Loucy (cell line): ENCODE measurements around the gene SATB2.

Experiments used
- H2AFZ ChIP-seq: fragments of 200-600 bp; sonication (generic); 2 replicates; pipeline ENCODE4 v1.6.0; 2016; ENCODE audit warnings: antibody characterized with exemption, mild to moderate bottlenecking, low read length, moderate library complexity
- H3F3A ChIP-seq: fragments of 200-600 bp; 2 replicates; pipeline ENCODE4 v1.6.0; 2016; ENCODE audit warnings: antibody characterized with exemption, low read depth, mild to moderate bottlenecking
- H3K27me3 ChIP-seq: fragments of 200-600 bp; sonication (generic); 2 replicates; pipeline ENCODE4 v1.6.1; 2014; ENCODE audit warnings: low read length, mild to moderate bottlenecking; ENCODE audit not compliant: insufficient read depth, poor library complexity, severe bottlenecking
- H3K36me3 ChIP-seq: fragments of 200-600 bp; sonication (generic); 2 replicates; pipeline ENCODE4 v1.6.1; 2016; ENCODE audit warnings: low read length; ENCODE audit not compliant: insufficient read depth
- H3K4me1 ChIP-seq: fragments of 200-600 bp; sonication (generic); 2 replicates; pipeline ENCODE4 v1.5.1; 2014; ENCODE audit warnings: low read length, mild to moderate bottlenecking; ENCODE audit not compliant: insufficient read depth, poor library complexity, severe bottlenecking
- H3K4me2 ChIP-seq: fragments of 200-600 bp; sonication (generic); 2 replicates; pipeline ENCODE4 v1.6.0; 2014; ENCODE audit warnings: antibody characterized with exemption, low read length, low read depth, mild to moderate bottlenecking; ENCODE audit not compliant: poor library complexity, severe bottlenecking
- H3K4me3 ChIP-seq: fragments of 200-600 bp; sonication (generic); 2 replicates; pipeline ENCODE4 v1.5.1; 2014; ENCODE audit warnings: low read length, mild to moderate bottlenecking, mixed read lengths; ENCODE audit not compliant: poor library complexity, severe bottlenecking
- H3K79me2 ChIP-seq: fragments of 200-600 bp; sonication (generic); 2 replicates; pipeline ENCODE4 v1.6.1; 2014; ENCODE audit warnings: low read length; ENCODE audit not compliant: insufficient read depth
- H3K9ac ChIP-seq: fragments of 200-600 bp; sonication (generic); 2 replicates; pipeline ENCODE4 v1.6.0; 2014; ENCODE audit warnings: mild to moderate bottlenecking, low read depth, low read length, moderate library complexity; ENCODE audit not compliant: poor library complexity, severe bottlenecking
- H3K9me2 ChIP-seq: fragments of 200-600 bp; sonication (generic); replicated peaks from 2 replicates; pipeline ENCODE4 v1.6.1; 2016; ENCODE audit warnings: low read depth, low read length, mixed read lengths
- H3K9me3 ChIP-seq: fragments of 200-600 bp; sonication (generic); 2 replicates; pipeline ENCODE4 v1.6.1; 2014; ENCODE audit warnings: mild to moderate bottlenecking, antibody characterized with exemption, low read length, low read depth; ENCODE audit not compliant: insufficient read depth
- H4K20me1 ChIP-seq: fragments of 200-600 bp; sonication (generic); 2 replicates; pipeline ENCODE4 v1.6.0; 2014; ENCODE audit warnings: antibody characterized with exemption, low read length, mild to moderate bottlenecking; ENCODE audit not compliant: insufficient read depth, poor library complexity, severe bottlenecking
- EZH2phosphoT487 ChIP-seq: fragments of 200-600 bp; IDR thresholded peaks from 2 replicates; pipeline ENCODE4 v1.6.1; 2018; ENCODE audit warnings: antibody characterized with exemption, mild to moderate bottlenecking, moderate library complexity, borderline replicate concordance
- TF ChIP-seq, protein P1 (sequence below): fragments of 200-600 bp; sonication (generic); conservative IDR thresholded peaks from 2 replicates; pipeline ENCODE4 v1.5.1; 2014; ENCODE audit warnings: mild to moderate bottlenecking, antibody characterized with exemption, low read length

The SATB2 gene

DNA sequence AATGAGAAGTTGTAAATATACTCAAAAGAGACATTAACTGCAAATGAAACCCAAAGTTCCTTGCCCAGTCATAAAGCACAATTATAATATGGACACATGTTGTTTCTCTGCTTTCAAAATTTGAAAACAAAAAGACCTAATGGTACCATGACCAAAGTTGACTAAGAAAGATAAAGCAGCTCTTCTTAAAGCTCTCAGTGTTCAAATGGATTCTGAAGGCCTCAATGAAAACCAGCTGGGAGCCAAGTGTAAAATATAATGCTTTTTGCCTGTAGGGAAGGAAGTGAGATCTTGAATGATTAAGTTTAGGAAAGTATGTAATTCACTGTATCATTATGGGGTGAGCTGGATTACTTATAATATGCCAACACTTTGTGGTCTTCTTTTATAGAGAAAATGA lies 178.6 kb downstream of the SATB2 start:
- no peaks in the 10 kb centered on the region for H3K36me3 ChIP-seq

DNA sequence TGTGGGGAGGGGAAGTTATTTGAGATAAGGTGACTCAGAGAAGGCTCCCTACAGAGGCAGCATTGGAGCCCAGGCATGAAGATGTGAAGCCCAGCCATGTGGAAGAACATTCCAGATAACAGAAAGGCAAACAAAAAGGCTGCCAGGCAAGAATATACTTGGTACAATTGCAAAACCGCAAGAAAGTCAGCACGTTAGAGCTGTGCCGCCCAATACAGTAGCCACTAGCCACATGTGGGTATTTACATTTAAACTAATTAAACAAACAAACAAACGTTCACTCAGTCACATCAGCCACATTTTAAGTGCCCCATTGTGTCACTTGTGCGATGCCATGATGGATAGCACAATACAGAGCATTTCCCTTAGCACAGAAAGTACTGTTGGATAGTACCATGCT lies 179.6 kb downstream of the SATB2 start:
- TF ChIP-seq, protein P1, sequence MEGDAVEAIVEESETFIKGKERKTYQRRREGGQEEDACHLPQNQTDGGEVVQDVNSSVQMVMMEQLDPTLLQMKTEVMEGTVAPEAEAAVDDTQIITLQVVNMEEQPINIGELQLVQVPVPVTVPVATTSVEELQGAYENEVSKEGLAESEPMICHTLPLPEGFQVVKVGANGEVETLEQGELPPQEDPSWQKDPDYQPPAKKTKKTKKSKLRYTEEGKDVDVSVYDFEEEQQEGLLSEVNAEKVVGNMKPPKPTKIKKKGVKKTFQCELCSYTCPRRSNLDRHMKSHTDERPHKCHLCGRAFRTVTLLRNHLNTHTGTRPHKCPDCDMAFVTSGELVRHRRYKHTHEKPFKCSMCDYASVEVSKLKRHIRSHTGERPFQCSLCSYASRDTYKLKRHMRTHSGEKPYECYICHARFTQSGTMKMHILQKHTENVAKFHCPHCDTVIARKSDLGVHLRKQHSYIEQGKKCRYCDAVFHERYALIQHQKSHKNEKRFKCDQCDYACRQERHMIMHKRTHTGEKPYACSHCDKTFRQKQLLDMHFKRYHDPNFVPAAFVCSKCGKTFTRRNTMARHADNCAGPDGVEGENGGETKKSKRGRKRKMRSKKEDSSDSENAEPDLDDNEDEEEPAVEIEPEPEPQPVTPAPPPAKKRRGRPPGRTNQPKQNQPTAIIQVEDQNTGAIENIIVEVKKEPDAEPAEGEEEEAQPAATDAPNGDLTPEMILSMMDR: no peak
- TF ChIP-seq EZH2phosphoT487: no peak

More for the DNA sequence above, 178.6 kb downstream of the SATB2 start:
- H2AFZ ChIP-seq: no peak overlapping the region
- H3K4me3 ChIP-seq: no peak overlapping the region
- no peaks in the 10 kb centered on the region for H3F3A ChIP-seq
- H3K79me2 ChIP-seq: no peaks in the 10 kb centered on the region
- H3K9me3 ChIP-seq: no peaks in the 10 kb centered on the region
- H3K4me1 ChIP-seq: no peaks in the 10 kb centered on the region
- no peaks in the 10 kb centered on the region for H3K9me2 ChIP-seq
- TF ChIP-seq, protein P1: no peak
- TF ChIP-seq EZH2phosphoT487: no peak
- no peaks in the 10 kb centered on the region for H4K20me1 ChIP-seq
- H3K4me2 ChIP-seq: no peak overlapping the region
- H3K9ac ChIP-seq: no peak overlapping the region
- H3K27me3 ChIP-seq: no peaks in the 10 kb centered on the region

DNA sequence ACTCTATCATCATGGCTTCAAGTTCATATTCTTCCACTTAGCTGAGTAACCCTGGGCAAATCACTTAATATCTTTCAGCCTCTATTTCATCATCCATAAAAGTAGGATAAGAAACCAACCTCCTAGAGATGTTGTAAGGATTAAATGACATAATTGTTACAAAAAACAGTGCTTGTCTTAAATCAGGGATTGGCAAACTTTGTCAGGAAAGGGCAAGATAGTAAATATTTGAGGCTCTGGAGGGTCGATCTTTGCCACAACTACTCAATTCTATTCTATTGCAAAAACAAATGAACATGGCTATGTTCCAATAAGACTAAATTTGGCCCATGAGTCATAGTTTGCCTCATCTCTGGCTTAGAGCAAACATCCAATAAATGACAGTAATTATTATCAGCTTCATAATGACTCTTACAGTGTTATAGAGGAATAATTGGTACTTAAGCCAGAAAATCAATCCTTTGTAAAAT lies 184.7 kb downstream of the SATB2 start:
- H3K36me3 ChIP-seq: no peaks in the 10 kb centered on the region
- H3K9me3 ChIP-seq: no peaks in the 10 kb centered on the region

More for the DNA sequence above, 179.6 kb downstream of the SATB2 start:
- Histone ChIP-seq H3K4me1 (no peaks in the 10 kb centered on the region), H4K20me1 (no peaks in the 10 kb centered on the region), H3K4me3 (no peak overlapping the region), H2AFZ (no peak overlapping the region), H3K27me3 (no peaks in the 10 kb centered on the region), H3K36me3 (no peaks in the 10 kb centered on the region), H3K79me2 (no peaks in the 10 kb centered on the region), H3K9me2 (no peaks in the 10 kb centered on the region), H3K4me2 (no peak overlapping the region), H3F3A (no peaks in the 10 kb centered on the region), H3K9me3 (no peaks in the 10 kb centered on the region), H3K9ac (no peak overlapping the region)

More for the DNA sequence above, 184.7 kb downstream of the SATB2 start:
- Histone ChIP-seq H3K4me2 (no peak overlapping the region), H3K9ac (no peak overlapping the region), H2AFZ (no peak overlapping the region), H3K4me3 (no peak overlapping the region), H3K27me3 (no peaks in the 10 kb centered on the region), H3K9me2 (no peaks in the 10 kb centered on the region), H3K79me2 (no peaks in the 10 kb centered on the region), H4K20me1 (no peaks in the 10 kb centered on the region), H3K4me1 (no peaks in the 10 kb centered on the region), H3F3A (no peaks in the 10 kb centered on the region)
- TF ChIP-seq, protein P1: no peak
- TF ChIP-seq EZH2phosphoT487: no peak
